Epidermal melanocyte (primary cell): Measurements from ENCODE around the gene PRKCH.

ENCODE experiments used
- DNase-seq: peaks from one replicate; pipeline ENCODE4 v3.0.0; 2011; ENCODE audit warnings: low spot score; ENCODE audit not compliant: insufficient read length

The PRKCH gene

DNA sequence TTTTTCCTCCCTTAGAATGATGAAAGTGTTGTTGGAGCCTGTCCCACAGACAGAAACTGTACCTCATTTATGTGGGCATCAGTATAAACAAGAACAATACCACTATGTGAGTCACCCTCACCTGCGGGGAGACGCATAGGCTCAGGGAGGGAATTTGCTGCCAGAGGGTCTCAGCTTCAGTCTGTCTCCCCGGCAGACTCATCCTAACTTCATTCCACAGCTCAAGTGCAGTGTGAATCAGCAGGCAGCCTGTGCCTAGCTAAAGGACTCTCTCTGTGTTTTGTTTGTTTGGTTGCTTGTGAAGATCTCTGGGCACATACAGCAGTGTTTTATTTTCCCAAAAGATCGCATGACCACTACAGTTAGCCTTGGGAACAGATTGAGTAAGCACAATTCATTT lies 98.9 kb downstream of the PRKCH start:
- DNase-seq, result peak; percentile 47

DNA sequence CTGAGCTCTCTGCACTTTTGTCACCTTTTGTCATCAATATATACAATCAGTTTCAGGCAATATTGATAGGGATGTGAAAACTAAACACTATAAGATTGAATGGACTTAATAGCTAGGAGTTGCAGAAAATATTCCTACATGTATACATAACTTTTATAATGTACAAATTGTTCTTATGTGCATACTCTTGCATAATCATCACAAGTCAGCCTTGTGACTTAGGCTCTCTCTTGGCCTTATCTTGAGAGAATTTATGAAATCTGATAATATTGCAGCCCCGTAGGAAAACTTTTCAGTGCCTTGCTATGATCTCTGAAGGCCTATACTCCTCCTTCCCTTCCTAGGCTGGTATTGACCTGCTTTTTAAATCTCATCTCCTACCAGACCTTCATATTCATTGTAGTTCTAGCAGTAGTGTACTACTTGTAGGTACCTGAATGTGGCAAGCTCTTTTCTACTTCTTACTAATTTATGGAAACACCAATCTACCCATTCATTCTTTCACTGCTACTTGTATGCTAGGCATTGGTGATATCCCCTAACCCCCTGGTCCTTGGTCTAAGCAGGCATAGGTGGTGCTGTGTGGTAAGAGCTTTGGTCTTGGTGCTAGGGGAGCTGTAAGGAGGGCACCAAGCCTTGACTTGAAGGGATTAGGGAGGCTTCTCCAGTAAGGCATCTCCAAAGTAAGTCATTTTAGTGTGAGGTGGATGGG lies 100.0 kb downstream of the PRKCH start:
- no peak for DNase-seq

DNA sequence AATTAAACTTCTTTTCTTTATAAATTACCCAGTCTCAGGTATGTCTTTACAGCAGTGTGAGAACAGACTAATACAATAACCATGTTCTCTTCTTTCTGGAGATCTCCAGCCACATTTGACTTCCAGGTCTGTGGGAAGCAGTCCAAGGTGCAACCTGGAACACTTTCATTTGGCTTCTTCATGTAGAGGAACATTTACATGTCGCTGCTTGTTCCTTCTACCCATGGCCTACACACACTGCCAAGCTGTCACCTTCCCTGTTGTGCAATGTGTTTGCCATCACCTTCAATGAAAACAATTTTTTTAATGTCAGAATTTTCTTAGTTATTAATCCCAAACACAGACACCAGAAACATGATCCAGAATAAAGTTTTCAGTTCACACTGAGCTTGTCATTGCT lies 104.7 kb downstream of the PRKCH start:
- DNase-seq, result no peak

DNA sequence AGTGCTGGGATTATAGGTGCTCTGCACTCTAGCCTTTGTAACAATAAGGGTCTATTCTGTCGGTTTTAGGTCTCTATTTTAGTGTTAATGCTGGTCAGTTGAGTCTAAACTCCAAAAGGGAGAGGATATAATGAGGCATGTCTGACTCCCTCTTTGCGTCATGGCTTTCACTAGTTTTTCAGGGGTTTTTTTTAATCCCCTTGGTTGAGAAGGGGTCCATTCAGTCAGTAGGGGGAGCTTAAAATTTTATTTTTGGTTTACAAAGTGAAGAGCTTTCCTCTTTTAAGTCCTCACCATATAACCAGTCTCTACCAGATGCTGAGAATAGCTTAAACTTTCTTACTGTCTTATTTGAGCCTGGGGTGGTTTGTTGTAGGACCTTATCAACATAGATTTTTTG lies 106.9 kb downstream of the PRKCH start:
- DNase-seq, result no peak

DNA sequence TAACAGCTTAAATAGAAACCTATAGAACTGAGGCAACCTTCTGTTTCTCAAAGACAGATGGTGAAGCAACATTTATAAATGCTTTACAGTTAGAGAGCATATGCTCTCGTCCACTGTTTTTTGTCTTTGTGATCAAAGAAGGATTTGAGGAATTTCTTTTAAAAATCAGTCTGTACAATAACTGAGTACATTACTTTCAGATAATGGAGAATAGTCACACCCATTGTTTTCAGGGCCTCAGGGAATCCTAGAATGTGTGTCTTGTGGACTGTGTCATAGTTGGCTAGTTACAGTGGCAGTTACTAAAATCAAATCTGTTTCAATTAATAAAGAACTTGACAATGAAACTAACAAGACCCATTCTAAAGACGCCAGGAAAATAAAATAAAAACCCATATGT lies 107.9 kb downstream of the PRKCH start:
- no peak for DNase-seq

DNA sequence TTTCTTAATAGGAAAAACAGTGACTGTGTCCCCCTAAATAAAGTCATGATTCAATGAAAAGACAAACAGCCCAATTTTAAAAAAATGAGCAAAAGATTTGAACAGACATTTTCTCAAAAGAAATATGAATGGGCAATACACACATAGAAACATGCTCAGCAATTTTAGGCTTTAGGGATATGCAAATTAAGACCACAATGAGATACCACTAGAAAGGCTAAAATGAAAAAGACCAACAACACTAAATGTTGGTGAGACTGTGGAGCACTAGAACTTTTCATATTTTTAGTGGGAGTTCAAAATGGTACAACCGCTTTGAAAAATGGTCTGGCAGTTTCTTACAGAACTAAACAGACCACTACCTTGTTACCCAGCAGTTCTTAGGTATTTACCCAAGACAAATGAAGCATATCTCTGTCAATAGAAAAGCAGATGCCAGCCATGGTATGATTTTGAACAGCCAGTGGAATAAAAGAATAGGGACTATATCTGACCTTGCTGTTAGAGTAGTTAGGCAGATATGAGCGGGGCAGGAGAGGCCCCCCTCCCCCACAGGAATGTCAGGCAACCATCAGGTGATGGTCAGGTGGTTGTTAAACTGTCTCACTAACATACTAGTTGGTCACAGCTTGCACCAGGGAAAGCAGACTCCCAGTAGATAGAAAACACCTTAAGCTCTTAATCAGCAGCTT lies 108.8 kb downstream of the PRKCH start:
- no peak for DNase-seq

DNA sequence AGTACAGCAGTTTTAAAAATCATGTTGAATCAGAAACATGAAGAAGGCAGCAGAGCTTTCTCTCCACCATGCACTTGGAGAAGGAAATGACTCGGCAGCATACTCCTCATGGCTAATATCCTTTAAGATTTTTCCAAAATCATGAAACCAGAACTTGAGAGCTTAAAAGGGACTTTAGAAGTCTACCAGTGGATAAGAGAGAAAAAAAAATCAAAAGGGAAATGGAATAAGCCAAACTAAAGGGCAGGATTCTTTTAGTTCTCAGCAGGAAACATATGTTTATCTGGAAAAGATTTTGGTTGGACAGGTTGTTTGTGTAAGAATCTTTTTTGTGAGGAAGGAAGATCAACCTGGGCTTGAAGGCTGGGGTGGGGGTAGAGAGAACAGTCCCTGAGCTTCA lies 111.8 kb downstream of the PRKCH start:
- DNase-seq, result no peak

DNA sequence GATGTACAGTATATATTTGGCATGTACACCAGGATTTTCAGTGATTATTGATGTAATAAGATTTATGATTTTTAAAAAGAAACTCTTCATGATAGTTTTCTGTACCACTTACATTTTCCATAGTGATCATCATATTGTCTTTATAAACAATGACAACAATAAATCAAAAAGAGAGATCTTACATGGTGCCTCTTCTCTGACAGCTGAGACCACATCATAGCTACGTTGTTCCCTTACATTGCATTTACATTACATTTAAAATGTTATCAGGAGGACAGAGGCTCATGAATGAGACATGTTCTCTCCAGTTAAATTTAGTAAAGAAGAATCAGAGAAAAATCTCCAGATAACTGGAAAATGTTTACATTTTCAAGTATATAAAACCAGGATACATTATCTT lies 112.4 kb downstream of the PRKCH start:
- no peak for DNase-seq

DNA sequence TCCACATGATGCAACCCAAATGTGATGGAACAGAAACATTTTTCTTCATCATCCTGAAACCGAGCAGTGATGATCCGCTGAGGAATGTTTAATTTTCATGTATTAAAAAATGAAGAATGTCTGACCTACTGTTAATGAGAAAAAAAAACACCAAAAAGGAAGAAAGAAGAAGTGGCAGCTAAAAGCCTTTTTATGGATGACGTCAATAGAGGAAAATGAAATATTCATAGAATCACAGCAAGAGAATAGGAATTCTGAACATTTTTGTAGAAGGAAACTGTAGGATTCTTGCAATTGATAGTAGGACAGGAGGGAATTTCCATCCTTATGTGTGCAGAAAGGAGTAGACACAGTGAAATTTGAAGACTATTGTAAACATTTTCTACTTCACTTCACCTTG lies 112.9 kb downstream of the PRKCH start:
- no peak for DNase-seq

DNA sequence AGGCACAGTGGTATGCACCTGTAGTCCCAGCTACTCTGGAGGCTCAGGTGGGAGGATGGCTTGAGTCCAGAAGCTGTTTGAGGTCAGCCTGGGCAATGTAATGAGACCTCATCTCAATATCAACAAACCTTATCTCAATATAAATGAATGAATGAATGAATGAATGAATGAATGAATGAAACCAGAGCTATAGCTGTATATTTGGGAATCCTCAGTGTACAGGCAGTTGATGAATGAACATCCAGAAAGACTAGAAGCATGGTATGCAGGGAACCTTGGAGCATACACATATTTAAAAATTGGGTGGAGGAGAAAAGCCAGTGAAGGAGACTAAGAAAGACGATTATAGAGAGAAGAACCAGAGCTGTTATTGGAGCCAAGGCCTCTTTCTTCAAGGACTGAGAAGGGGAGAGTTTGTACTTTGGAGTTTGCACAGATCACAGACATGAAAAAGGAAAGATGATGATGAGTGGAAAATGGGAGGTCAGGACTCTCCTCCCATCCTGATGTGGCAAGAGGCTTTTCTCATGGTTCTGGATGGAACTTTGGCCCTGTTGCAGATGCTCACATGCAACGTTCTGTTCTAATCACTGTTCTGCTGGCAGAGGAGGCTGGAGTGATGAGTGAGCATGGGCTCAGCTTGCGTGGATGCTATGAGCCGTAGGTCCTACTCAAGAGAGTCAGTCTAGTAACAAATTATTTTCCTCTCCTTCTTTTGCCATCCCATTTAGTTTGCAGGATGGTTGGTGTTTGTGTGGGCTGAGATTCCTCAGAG lies 114.4 kb downstream of the PRKCH start:
- DNase-seq, result no peak

DNA sequence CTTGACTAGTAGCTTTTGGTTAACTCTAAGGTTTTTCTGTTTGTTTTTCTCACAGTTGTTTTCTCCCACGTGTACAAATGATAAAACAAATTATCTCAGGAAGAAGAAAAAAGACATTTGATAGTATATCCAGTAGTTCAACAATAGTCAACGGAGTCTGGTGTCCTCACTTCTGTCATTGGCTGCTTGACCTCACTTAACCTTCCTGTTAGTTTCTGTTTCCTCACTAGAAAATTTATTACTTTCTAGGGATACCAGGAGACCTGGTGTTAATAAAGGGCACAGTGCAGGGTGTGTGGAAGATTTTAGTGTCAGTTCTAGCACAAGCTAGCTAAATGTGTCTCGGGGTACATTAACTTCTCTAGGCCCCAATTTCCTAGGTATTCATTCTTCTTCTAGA lies 116.0 kb downstream of the PRKCH start:
- DNase-seq, result no peak

DNA sequence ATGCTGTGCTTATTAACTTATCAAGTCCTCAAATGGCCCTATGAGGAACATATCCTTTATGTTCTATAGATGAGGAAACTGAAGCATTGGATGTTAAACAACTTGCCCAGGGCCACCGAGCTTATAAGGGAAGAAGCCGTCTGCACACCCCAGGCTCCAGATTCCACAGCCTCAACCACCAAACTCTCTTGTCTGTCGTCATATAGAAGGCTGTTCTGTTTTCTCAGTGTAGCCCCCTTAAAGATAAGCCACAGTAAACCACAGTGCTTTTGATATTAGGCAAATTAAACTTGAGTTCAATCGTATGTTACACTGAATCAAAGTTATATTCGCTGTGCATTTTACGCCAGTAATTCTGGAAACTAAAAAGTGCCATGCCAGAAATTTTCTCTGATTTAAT lies 116.7 kb downstream of the PRKCH start:
- DNase-seq, result no peak

DNA sequence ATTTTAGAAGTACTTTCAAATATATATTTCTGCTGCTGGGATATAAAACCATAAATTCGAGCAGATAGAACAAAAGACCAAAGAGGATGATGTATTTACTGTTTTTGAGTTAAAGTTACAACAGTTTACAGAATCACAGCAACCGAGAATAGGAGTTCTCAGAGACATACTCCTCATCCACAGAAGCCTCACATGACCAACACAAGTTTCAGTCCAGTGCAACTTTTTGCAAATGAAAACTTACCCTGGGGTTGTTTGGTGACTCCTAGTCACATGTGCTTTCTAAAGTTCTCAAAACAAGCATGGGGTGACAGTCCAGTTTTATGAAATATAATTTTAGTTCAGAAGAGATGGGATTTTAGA lies 117.1 kb downstream of the PRKCH start:
- peak; percentile 68 for DNase-seq

DNA sequence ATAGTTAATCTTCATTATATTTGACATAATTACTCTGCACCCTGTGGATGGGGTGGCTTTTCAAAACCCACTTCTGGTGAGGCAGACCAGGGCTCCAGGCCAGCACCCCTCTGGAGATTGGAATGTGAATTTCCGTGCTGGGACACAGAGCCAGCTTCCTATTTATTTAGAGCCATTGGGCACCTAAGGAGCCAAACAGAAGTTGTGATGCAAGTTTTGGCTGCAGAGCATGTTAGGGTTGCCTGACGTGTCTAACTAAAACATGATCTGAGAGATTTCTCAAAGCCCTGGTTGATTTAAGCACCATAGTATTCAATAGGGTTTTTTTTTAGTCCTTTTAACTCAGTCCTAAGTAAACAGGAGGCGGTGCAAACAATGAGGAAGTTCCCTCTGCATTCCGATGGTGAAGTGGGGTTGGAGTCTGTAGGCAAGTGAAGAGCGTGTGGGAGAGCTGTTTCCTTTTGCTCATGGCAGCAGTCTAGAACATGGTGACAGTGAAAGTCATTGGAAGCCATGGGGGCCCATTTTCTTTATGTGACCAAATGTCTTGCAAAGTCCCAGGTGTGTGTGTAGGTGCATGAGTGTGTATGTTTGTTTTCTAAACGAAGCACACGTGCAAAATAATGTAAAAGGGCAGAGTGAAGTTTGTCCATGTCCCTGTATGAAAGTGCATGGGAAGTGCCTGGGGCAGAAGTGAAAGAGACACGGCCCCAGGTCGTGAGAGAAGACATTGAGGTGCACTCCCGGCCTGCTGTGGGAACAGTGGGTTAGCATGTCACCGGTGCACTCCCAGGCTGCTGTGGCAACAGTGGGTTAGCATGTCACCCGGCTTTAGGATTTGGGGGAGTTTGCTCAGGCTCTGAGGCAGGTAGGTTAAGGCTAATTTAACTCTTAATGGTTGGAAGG lies 117.7 kb downstream of the PRKCH start:
- no peak for DNase-seq

DNA sequence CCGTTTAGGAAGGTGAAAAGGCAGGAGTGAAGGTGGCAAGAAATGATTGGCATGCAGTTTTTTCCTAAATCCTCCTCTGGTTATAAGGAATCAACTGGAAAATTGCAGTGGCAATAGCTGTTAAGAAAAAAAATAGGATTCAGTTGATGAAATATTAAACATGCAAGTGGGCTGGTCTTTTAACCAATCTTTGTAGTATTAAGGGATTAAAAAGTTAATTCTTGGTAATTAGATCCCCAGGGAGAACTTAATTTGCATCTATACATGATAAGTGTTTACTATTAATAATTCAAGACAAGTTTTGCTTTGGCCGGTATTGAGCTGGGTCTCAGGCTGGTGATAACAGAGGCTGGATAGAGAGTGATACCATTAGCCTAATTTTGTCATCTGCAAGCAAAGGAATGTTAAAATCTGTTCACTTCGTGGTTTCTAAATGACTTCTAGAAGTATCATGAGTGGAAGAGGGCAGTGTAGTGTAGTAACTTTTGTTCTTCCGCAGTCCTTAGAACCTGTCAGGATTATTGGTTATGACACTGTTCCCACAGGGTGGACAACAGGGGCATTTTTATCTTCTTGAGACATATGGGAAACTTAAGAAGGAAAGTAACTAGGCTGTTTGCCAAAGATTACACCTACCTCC lies 118.5 kb downstream of the PRKCH start:
- DNase-seq, result no peak

DNA sequence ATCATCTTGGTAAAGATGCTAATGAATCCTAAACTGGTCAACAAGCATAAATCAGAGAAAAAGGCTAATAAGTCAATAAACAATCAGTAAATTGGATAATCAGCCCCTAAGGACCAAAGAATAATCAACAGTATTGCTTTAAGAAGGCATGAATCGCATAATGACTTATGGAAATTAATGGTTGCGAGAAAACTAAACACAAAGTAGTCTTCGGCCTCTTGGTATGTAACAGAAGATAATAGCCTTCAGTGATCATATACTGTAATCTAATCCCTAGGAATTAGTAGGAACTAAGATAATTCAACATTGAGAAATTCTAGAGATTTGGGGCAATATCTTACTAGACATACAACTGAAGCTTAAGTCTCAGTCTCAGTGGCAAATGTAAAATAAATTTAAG lies 122.1 kb downstream of the PRKCH start:
- no peak for DNase-seq

DNA sequence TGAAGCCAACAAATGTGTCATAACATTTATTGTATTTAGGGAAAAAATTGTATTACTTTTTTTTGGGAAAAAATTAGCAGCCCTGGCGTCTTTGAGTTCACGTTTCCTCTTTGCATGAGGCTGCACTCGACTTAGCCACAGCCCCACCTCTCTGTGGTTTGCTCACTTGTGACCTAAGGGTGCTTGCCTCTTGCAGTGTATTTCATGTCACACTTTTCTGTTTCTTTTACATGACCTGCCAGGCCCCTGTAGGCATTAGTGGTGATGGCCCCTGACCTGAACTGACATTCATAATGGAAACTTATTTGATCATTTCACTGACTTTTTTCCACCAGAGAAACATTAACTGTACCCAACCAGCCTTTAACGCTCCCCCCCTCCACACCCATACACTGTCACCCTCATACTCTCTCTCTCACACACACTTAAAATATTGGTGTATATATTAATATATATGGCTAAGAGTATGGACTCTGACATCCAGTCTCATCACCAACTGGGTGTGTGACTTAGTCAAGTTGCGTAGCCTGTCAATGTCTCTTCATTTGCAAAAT lies 122.9 kb downstream of the PRKCH start:
- DNase-seq, result no peak

DNA sequence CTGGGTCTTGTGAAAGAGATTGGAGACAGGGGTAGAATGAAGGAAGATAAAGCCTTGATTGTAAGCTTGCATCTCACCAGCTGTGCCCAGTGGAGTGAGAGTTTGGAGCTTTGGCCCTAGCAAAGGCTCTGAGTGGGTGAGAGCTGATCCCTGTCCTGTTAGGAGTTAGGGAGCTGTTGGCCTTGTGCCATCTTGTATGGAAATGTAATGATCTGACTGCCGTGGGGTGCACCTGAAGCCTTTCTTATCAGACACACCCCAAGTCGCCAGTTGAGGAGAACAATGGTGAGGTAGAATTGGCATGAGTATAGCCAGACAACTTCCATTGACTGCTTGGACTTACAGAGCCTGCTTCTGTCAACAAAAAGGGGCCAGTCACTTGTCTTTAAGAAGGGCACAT lies 130.1 kb downstream of the PRKCH start:
- DNase-seq, result no peak

DNA sequence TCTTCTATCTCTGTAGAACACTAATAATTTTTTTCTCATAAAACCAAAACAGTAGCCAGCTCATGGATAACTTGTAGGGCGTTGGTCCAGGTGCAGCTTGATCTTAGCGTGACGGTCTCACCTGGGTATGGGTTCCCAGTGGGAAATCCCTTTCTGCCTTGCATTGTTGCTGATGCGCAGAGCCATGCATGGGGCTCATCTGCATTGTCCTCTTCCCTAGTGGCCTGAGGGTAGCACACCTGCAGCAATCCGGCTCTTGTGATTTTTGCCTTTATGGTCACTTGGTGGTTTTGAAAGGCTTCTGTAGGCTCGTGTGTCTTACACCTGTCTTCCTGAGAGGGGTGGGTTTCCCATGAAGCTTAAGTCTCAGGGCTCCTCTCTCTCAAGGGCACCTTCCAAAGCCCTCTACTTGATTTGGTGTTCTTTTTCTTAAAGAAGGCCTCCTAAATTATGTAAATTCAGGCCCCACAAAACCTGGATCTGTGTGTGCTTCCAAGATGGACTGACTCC lies 130.6 kb downstream of the PRKCH start:
- no peak for DNase-seq

DNA sequence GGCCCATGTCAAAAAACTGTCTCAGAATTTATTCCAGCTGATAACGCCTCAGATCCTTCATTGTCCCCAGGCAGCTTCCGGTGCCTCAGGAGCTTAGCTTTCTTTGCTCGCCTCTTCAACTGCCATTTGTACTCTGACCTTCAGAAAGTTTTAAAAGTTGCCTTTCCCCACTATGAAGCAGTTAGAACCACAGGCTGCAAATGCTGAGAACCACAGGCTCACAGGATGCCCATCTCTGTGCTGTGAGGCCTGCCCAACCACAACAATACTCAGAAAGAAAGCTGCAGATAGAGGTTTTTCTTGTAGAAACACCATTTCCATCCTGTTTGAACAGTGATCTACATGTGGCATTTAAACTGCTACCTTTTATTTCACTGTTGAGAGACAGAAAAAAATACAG lies 131.1 kb downstream of the PRKCH start:
- DNase-seq, result no peak
